Measurements from ENCODE around the gene SLC41A1. TPM values are rescaled to one million over a fixed set of nuclear protein-coding genes. Genes with fewer than 3 reads are reported as not detected.

SLC41A1 gene
- total and polyA plus RNA-seq, 2 donors (not counting 1 experiment from before 2014, with no cell fraction given): 15.8 to 24.2 TPM

GRCh38 chr1:205849619-205850355 is 36.8 kb upstream of the SLC41A1 start, which contains the start of gene PM20D1:
Gene PM20D1, minus strand, starts transcription at chr1:205850132. Its CDS starts 60 bp downstream, at chr1:205850072.
- DNase-seq (peak; percentile 91), ATAC-seq (ENCODE audit: low read depth) (peak; percentile 99)
- peak within 1 kb of the TSS; percentile 55 for H3K9ac ChIP-seq (ENCODE audit: low read length)
- H3K9me3 Mint-ChIP-seq (ENCODE audit: insufficient read depth): no peaks in the 10 kb centered on the region
- no peak for TF ChIP-seq EZH2 (IDR thresholded peaks at IDR 0.05; ENCODE audit: borderline replicate concordance, insufficient read depth, low read depth, low read length, poor library complexity, severe bottlenecking)
- TF ChIP-seq CTCF (IDR thresholded peaks at IDR 0.05): no peak
- peak within 1 kb of the TSS; percentile 81 for H2AFZ ChIP-seq (ENCODE audit: insufficient read depth, low read depth, low read length, poor library complexity, severe bottlenecking)
- no peaks in the 10 kb centered on the region for H4K20me1 ChIP-seq (ENCODE audit: control insufficient read depth, insufficient read depth, low read length, poor library complexity, severe bottlenecking)
- intact Hi-C loops (cut with micrococcal nuclease): loop anchor here (1.0 kb wide), 3 partner anchors 36 to 100 kb away; partner anchors contain the start of genes RAB29 and SLC41A1
- H3K4me3 Mint-ChIP-seq: peak within 1 kb of the TSS; percentile 96
- H3K79me2 ChIP-seq (ENCODE audit: control insufficient read depth, insufficient read depth, low read length): no peaks in the 10 kb centered on the region
- peaks cover 15% of the 10 kb centered on the region for H3K4me1 Mint-ChIP-seq
- CTCF ChIA-PET: interaction anchor here (0.7 to 3.2 kb wide), 8 partner anchors 9 to 139 kb away, joined by 3 to 11 read pairs (median 4); no protein-coding TSS in a partner anchor
- peak within 1 kb of the TSS; percentile 82 for H3K4me2 ChIP-seq (replicated peaks; ENCODE audit: low read depth, low read length, poor library complexity, severe bottlenecking)
- H3K4me3 ChIP-seq (ENCODE audit: control extremely low read depth in 1 of 5, extremely low read depth in 1 of 5, insufficient read depth in 1 of 5, low read depth in 2 of 5, low read length in 4 of 5): peak within 1 kb of the TSS in 4 of 5 experiments; percentile 57 to 65 (median 62)
- H3K4me1 ChIP-seq (ENCODE audit: control insufficient read depth in 2 of 2, insufficient read depth in 2 of 2, low read length in 2 of 2): peaks cover 7 to 9% of the 10 kb centered on the region in 2 donors
- peak within 1 kb of the TSS; percentile 96 for H3K27ac Mint-ChIP-seq
- POLR2A ChIA-PET: interaction anchor here (1.4 to 2.1 kb wide), 2 partner anchors 75 to 100 kb away, joined by 4 to 5 read pairs; partner anchors contain the start of genes NUCKS1 and RAB29
- H3K27me3 Mint-ChIP-seq: no peaks in the 10 kb centered on the region
- WGBS (ENCODE audit: insufficient coverage): 8% methylated on average over 38 of the region's 39 CpGs
- no peaks in the 10 kb centered on the region for H3K27me3 ChIP-seq (replicated peaks in 1 of 4; ENCODE audit: control extremely low read depth in 1 of 4, control insufficient read depth in 3 of 4, insufficient read depth in 4 of 4, low read length in 3 of 4)
- H3K27ac ChIP-seq (ENCODE audit: low read length in 2 of 2): peak within 1 kb of the TSS; percentile 70 to 88
- no peaks in the 10 kb centered on the region for H3K36me3 ChIP-seq (replicated peaks in 1 of 2; ENCODE audit: control extremely low read depth in 1 of 2, control insufficient read depth in 1 of 2, extremely low read depth in 1 of 2, insufficient read depth in 2 of 2, low read length in 1 of 2)
- H3K9me3 ChIP-seq (ENCODE audit: control extremely low read depth in 1 of 3, control insufficient read depth in 2 of 3, insufficient read depth in 1 of 3, low read length in 2 of 3): peaks cover 0 to 4% (median 0%) of the 10 kb centered on the region in 3 donors

Data from B cell (primary cell).